HG03354 (cell line): ENCODE data around the gene PRICKLE2.

ENCODE experiments used
- ATAC-seq: cut with Tn5 transposase; IDR thresholded peaks from one replicate; pipeline ENCODE4 v1.9.1; 2021; ENCODE audit warnings: mild to moderate bottlenecking; ENCODE audit not compliant: unreplicated experiment, poor library complexity, severe bottlenecking

Gene PRICKLE2, protein sequence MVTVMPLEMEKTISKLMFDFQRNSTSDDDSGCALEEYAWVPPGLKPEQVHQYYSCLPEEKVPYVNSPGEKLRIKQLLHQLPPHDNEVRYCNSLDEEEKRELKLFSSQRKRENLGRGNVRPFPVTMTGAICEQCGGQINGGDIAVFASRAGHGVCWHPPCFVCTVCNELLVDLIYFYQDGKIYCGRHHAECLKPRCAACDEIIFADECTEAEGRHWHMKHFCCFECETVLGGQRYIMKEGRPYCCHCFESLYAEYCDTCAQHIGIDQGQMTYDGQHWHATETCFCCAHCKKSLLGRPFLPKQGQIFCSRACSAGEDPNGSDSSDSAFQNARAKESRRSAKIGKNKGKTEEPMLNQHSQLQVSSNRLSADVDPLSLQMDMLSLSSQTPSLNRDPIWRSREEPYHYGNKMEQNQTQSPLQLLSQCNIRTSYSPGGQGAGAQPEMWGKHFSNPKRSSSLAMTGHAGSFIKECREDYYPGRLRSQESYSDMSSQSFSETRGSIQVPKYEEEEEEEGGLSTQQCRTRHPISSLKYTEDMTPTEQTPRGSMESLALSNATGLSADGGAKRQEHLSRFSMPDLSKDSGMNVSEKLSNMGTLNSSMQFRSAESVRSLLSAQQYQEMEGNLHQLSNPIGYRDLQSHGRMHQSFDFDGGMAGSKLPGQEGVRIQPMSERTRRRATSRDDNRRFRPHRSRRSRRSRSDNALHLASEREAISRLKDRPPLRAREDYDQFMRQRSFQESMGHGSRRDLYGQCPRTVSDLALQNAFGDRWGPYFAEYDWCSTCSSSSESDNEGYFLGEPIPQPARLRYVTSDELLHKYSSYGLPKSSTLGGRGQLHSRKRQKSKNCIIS

DNA sequence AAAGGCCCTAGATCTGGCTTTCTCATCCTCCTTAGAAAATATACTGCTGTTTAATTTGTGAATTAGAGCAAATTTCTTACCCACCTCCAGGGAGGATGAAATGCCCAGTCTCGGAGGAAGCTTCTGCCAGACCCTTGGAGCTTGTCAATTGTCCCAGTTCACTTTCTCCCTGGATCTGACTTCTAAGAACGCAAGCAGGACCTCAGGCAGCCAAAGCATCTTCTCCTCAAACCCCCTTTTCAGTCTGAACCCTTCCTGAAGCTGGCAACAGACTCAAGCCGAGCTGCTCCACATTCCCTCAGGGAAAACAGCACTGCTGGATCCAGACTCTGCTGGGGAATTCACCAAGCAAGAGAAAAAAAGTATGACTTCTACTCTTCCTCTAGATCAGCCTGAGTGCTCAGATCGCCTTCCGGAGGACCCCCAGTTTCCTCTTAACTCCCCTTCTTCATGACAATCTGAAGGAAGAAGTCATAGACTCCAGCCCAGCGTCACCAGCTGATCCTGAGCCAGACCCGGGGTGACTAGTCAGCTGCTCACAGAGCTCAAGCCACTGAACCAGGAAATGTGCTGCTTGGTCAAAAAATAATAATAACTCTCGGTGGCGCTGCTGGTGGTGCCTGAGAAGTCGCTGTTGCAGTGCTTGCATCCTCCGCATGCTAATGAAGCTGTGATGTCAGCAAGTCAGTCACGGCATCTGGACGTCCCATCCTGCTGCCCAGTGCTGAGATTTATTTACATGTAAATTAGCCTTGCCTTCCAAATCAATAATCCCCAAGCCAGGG is at the start of gene PRICKLE2:
Gene PRICKLE2 (minus strand): TSS at position 641 of the 785 bp plus-strand sequence. CDS start 26,539 bp downstream, outside the sequence.
- ATAC-seq: peak; percentile 89

DNA sequence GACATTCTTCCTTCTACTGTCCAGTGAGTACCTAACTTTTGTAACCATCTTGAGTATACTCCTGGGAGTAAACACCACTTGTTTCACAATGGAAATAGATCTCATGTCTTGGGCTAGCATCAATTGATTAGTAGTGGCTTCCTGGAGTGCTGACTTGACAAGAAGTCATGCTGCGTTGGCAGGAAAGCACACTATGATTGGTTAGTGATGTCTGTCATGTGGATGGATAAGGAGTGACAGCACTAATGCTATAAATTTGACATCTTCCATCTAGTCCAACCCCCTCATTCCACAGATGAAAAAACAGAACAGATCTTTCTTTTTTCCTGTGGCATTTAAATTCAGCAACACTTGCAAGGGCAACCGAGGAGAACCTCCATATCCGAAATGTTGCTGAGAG is 47.6 kb upstream of the PRICKLE2 start:
- no peak for ATAC-seq

DNA sequence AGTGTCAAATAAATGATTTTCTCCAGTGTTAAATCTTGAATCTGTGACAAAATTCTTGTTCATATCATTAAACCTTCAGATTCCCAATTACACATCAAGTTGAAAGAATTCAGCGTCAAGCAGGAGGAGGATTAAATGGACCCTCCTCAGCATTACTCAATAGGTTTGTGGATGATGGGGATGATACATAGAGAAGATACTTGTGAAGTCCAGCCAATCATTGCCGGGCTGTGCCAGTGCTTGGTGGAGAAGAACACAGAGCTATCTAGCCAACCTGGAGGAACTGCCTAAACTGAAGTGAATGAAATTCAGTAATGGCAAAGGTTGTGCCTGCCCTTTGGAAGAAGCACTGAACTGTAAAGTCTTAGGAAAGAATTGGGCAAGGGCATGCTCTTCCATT is 47.0 kb upstream of the PRICKLE2 start:
- ATAC-seq: no peak

DNA sequence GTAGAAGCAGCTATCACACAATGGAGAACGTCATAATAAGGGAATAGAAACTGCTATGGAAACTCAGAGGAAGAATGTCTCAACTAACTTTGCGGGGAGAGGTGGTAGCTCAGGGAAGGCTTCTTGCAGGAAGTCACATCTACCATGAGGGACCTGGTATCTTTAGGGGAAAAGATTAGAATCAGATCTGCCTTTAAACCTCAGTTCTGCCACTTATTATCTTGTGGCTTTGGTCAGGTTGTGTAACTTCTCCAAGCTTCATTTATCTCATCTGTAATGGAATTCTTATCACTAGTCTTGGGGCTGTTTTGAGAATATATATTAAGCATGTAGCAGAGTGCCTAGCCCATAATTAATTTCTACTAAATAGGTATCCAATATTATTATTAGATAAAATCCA is 46.4 kb upstream of the PRICKLE2 start:
- ATAC-seq: no peak

DNA sequence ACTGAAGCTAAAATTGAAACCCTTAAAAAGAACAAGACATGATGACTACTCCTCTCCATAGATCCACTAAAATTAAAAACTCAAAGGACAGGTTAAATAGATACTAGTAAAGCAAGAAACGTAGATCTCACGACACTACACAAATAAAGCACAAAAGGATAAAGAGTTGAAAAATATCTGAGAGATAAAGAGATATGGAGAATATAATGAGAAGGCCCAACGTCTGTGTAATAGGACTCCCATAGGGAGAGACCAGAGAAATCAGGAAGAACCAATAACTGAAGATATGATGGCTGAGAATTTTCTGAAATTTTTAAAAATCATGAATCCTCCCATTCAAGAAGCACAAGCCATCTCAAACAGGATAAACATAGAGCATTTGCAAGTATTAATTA is 45.6 kb upstream of the PRICKLE2 start:
- ATAC-seq: no peak

DNA sequence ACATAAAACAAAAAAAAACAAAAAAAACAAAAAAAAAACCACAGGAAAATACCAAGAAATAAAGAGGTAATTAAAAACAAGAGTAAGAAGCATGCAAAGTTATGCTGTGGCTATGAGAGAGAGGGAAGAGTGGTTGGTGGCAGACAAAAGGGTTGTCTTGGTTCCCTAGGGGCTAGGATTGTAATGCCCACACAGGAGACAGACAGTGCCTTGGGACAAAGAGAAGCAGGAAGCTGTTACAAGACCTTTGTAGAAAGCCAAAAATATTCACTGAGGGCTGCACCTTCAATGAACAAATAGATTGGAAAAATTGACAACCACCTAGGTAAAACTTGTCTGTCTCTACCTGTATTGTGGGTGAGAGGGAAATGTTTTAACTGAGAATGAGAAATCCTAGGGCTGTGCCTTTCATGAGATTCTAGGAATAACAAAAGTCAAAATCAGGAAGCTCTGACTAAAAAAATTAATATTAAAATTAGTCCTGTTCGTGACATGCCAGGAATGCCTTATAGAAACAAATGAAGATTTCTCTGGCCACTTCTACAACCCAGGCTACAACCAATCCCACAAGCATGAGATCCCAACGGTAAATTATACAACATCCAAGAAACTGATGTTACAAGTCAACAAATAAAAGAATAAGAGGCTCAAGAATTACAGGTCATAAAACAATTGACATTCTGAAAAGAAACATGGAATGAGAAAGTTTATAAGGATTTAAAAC is 45.0 kb upstream of the PRICKLE2 start:
- no peak for ATAC-seq

DNA sequence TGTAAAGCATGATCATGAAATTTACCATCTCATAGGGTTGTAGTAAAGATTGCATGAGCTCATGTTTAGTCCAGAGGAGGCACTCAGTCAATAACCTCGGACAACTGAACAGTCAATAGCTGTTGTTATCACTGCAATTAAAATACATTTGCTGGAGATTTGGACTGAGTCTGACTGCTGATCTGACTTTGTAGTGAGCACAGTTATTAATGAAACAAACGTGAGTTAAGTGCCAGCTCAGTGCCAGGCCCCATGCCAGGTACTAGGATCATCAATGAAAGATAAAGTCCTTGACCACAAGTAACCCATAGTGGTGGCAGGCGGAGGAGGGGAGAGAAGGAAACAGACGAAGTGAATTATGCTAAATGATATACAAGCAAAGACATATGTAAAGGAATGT is 43.7 kb upstream of the PRICKLE2 start:
- no peak for ATAC-seq

DNA sequence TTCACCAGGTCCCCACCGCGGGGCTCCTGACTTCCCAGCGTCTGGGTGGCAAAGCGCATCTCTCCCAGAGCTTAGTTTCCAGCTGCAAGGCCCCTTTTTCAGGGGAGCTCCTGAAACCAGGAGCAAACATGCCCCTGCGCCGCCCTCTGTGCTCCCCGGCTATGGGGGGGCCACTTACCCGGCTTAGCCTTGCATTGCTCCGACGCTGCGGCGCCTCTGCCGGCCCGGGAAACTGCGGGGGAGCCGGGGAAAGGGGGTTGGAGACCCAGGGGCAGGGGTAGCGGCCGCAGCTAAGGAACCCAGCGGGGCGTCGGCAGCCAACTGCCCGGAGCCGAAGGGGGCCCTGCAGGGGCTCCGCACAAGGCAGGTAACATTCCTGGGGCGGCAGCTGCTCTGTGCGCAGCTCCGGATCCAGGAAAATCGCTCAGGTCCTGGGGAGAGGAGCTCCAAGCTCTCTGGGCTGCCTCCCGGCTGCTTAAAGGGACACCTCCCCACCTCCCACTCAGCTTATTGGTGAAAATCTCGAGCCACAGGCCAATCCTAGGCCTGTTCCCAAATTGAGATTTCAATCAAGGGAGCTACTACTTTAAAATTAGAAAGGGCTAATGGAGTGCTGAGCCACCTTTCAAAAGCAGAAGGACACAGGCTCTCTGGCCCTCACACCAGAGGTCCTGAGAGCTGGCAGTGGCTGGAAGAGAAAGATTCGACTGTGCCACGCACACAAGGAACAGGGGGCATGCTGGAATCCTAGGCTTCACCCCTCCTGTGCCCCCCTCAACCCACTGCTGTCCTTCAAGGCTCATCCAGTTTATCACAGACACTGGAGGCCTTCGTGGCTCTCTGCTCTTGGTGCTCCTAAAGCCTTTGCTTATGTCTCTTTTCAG is 42.7 kb upstream of the PRICKLE2 start:
- no peak for ATAC-seq

DNA sequence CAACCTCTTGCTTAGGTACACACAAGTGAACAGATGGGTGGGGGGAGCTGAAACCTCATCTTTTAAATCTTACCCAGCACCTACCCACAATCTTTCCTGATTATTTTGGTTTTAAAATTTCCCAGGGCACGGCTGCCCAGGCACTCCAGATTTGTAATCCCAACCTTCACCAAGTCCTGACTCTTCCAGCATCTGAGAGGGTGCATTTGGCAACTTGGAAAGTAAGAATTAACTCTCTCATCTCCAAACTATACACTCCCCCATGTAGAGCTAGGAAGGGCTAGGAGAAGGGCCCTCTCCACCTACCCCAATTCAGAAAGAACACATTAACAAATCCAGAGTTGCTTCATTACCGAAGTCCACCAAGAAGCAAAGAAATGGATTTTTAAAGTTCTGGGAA is 41.7 kb upstream of the PRICKLE2 start:
- ATAC-seq: no peak

DNA sequence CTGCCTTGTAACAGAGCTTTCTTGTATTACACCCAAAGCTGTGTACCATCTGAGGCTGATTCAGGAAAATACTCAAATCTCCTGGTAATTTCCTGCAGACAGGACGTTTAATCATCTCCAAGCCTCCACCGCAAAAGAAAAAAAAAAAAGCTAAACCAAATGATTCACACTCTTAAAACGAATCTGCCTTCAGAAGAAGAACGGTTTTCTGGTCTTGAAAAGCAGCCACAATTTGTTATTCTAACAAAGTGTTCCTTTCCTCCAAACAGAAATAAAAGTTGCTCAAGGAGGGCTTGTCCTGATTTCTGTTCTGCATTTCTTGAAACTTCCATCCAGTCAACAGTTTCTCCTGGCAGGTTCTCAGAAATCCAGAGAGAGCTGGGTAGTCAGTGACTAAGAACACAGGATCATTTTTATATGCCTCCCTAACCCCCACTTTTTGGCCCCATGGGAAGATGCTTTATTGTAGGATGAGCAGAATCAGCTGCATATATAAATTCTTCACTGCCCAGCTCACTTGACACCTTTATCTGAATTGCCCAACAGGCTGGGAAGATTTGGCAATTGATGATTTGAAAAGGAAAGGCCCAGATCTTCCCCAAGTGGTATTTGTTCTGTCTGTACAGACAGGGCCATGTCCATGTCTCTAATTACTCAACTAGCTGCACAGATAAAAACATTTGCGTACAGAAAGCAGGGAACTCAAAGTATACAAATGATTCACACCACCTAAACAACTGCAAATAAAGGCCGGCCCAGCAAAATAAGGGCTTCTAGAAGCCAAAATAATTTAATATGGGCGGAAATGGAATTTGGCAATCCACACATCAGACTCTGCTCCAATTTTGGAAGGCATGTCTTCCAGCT is 41.0 kb upstream of the PRICKLE2 start:
- no peak for ATAC-seq

DNA sequence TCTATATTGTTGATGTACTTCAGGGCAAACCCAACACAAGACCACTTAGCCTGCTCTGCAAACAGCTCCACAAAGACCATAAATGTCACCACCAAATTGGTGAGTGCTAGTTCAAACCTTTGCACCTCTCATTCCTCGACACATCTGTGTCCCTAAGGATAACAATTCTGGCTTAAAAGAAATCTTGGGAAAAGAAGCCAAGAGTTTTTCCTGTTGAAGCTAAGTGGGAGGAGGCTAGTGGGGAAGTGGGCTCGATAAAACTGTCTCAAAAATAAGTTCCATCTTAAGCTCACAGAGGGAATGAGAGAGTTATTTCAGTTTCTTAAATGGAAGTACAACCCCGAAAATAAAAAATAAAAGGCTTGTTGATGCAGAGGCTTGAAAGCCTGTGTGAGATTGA is 40.4 kb upstream of the PRICKLE2 start:
- ATAC-seq: no peak

DNA sequence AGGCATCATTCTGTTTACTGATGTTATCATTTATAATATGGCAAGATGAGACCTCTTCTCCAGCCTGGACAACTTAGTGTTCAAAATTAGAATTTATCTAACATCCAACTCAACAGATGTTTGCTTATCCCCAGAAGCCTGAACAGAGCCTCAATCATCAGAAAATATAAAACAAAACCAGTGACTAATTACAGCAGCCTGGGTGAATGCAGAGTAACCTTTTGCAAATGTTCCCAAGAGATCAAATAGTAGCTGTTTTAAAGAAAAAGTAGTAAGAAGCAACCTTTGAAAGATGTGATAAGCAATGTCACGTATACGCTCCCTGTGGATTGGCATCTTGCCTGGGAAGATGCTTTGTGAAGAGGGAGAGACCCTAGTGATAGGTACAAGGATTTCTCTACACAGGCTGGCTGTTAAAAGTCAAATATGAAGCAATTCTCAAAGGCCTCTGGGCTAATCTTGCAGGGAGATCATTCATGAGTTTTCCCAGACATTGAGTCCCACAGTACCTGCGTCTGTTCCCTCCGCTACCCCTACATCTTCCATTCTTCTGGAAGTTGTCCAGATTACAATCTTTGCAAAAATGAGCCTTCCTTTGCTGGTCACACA is 39.3 kb upstream of the PRICKLE2 start:
- no peak for ATAC-seq

DNA sequence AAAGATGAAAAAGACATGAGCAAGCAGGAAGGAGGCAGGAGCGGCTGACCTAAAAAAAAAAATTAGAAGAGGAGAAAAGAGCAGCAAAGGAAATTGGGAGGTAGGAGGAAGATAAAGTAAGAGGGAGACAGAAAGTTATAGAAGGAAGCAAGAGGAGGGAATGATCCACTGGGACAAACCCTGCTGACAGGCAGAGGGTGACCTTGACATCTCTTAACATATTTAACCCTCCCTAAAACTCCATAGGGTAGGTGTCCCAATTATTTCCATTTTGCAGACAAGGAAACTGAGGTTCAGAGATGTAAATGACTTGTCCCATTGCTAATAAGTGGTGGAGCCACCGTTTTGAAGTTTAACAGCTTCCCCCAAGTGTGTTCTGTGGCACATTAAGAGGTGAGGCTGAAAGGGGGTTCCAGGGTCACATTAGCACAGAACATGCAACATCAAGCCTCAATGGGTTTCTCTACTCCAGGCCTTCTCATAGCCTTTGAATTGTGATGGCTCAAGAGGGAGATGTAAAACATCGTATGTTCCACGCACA is 37.4 kb upstream of the PRICKLE2 start:
- ATAC-seq: no peak

DNA sequence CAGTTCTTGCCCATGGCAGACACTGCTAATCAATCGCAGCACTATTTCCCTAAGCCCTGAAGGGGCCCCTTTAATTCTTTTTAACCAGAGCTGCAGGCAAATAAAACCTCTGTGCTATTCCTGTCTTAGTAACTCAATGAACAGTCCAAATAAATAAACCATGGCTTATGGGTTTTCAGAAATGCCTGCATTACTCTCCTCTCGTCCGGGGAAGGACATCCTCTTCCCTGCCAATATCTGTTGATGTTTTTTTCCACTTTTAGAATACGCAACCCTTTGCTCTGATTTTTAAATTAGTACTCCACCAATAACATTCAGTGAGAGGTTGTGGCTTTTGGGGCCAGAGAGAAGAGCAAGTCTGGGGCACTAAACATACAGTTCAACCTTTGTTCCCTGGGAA is 35.2 kb upstream of the PRICKLE2 start:
- ATAC-seq: no peak

DNA sequence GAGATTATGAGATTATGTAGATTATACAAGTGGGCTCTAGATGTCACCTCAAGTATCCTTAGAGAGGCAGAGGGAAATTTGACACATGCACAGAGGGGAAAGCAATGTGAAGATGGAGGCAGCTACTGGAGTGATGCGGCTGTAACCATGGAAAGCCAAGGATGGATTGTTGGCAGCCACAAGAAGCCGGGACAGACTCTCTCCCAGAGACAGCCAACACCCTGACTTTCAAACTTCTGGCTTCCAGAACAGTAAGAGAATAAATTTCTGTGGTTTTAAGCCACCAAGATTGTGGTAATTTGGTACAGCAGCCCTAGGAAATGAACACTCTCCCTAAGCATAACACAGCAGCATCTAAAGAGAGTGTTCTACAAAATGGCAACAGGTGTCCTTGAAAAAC is 34.4 kb upstream of the PRICKLE2 start:
- ATAC-seq: no peak

DNA sequence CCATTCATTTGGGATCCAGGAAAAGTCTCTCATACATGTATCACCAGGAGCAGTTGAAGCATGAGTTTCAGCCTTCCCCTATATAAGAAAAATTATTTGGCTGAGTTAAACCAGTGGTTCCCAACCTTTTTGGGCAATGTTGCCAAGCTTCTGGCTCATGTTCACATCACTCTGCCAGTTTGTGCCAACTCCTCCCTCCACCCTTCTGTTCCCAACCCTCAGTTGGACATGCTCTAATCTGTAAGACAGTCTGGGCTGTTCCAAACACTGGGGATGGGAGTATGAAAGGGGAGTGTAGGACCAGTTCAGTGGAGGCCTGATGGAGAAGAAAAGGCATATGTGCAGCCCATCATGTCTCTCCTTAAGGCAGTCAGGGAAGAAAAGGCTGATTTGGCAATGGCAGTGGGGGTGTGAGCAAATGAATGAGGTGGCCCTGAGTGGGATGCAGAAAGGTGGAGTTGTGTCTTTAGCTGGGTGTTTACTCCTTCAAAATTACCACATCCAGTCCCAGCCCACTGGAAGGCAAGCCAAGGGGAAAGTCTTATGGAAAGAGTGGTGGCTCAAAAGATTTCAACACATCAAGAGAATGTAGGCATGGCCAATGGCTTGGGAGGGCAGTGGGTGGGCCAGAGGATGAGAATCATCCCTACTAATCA is 32.0 kb upstream of the PRICKLE2 start:
- ATAC-seq: no peak
